ENCODE results near the gene TTC21A.
"Not testable (repeated sequence)": the region's sequence is repeated elsewhere in the genome, so short reads cannot be mapped to it uniquely, and the experiment has no call there.

TTC21A gene

GRCh38 chr3:39107388-39108199 is at the start of gene TTC21A, which contains the start of gene GORASP1:
TTC21A (plus strand) TSS chr3:39107680; CDS start chr3:39107838, 158 bp downstream.
GORASP1 (minus strand) TSS chr3:39107627; CDS start chr3:39107541, 86 bp downstream.
- DNase-seq (ENCODE audit: low read depth in 2 of 2) = peak; percentile 49 to 52

GRCh38 chr3:39061228-39061627 is 46.3 kb upstream of the TTC21A start:
- not testable (repeated sequence) for DNase-seq (ENCODE audit: low read depth in 2 of 2)

DNA sequence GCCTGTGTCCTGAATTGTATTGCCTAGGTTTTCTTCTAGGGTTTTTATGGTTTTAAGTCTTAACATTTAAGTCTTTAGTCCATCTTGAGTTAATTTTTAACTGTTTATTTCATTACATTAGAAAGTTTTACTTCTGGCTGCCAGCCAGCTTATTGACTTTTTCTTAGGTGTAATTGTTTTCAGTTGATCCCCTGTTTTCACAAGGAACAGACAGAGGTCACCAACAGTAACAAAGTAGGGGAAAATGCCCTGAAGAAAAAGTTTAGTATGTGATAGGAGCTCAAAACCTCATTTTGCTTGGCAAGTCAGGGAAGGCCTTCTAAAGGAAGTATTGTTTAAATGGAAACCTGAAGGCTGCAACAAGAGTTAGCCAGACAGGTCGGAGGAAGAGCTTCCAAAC is 45.3 kb upstream of the TTC21A start:
- DNase-seq (ENCODE audit: low read depth in 2 of 2) = no peak

DNA sequence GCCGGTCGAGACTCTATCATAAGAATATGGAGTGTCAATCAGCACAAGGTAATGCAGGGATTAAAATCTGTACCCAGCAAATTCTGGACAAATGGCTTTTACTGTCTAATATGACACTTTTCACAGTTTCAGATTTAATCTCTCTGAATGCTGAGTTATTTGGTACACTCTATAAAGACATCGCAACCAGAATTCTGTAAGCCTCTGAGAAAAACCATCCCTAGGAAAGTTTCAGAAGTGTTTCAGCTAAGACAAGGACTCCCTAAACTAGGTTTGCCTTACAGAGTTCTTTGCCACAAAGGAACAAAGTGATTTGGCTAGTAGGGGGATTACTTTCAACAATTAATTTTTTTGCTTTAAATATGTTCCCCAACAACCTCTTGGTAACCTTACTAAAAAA is 44.3 kb upstream of the TTC21A start:
- DNase-seq (ENCODE audit: low read depth in 2 of 2) = no peak

- DNase-seq (ENCODE audit: low read depth in 2 of 2) = no peak
Observed at GRCh38 chr3:39064646-39065045, 42.8 kb upstream of the TTC21A start.

DNA sequence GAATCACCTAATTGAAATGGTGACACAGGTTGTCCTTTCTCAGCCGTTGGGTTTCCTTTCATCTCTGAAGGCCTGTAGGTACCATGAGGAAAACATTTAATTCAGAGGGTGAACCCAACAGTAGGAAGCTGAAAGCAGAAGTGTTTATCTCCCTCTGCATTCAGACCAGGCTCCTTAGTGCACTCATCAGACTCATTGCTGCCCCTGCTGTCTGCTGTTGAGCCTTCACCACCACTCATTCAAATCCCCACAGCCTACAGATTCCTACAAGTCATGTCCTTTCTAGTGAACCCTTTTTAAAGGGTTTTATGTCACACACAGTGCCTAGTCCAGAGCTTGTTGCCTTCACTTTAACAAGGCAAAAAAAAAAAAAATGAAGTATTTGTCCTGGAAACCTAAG is 42.3 kb upstream of the TTC21A start:
- no peak for DNase-seq (ENCODE audit: low read depth in 2 of 2)

- DNase-seq (ENCODE audit: low read depth in 2 of 2) = no peak
Observed at GRCh38 chr3:39067286-39067685, 40.2 kb upstream of the TTC21A start.

GRCh38 chr3:39068556-39068955 is 38.9 kb upstream of the TTC21A start:
- DNase-seq (ENCODE audit: low read depth in 2 of 2) = no peak

GRCh38 chr3:39075910-39076309 is 31.6 kb upstream of the TTC21A start:
- DNase-seq (ENCODE audit: low read depth in 2 of 2) = no peak

DNA sequence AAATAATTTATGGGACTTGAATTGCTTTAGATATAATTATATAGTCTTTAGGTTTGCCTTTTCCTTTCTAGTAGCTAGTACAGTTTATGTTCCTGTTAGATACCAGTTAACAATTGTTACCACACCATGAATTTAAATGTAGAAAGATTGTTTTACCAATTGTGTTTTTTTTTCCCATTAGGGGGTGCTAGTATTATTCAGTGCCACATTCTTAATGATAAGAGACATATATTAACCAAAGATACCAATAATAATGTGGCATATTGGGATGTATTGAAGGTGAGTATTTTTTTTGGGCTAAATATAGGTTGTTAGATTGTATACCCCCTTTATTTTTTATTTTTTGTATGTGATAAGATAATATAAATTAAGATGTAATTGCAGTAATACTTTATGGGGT is 27.9 kb upstream of the TTC21A start:
- DNase-seq (ENCODE audit: low read depth in 2 of 2) = no peak

DNA sequence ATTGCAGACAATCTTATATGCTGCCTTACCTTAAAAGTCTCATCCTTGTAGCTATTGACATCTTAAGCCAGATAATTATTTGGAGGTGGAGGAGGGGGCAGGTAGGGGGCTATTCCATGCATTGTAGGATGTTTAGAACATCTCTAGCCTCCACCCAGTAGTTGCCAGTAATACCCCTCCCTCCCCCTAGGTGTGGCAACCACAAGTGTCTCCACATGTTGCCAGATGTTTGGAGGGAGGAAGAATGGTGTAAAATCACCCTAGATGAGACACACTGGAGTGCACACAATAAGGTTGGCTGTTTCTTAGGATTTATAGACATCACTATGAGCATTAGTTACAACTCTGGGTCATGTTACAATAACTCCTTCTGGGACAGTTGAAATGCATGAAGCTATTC is 27.5 kb upstream of the TTC21A start:
- DNase-seq (ENCODE audit: low read depth in 2 of 2) = no peak

GRCh38 chr3:39082666-39083313 is 24.7 kb upstream of the TTC21A start:
- DNase-seq (ENCODE audit: low read depth in 2 of 2) = no peak

GRCh38 chr3:39086144-39086543 is 21.3 kb upstream of the TTC21A start:
- no peak for DNase-seq (ENCODE audit: low read depth in 2 of 2)

GRCh38 chr3:39088456-39088855 is 19.0 kb upstream of the TTC21A start:
- no peak for DNase-seq (ENCODE audit: low read depth in 2 of 2)

- DNase-seq (ENCODE audit: low read depth in 2 of 2) = no peak
Observed at GRCh38 chr3:39088889-39089288, 18.6 kb upstream of the TTC21A start.

DNA sequence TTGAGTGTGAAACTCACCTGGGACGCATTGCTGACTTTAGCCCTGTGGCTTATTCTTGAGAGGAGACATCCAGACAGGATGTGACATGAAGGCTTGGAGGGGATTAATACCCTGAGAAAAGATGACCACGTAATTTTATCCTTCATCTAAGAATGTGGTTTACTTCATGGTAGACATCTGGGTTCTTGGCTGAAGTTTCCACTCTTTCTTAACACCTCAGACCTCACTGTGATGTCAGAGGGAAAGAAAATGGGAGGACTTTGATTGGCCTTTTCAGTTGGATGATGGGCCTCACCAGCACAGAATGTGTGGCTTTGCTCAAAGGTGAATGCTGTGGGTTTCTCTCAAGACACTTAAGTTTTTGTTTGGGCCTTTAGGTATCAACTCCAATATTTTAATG is 16.6 kb upstream of the TTC21A start:
- DNase-seq (ENCODE audit: low read depth in 2 of 2) = no peak

- DNase-seq (ENCODE audit: low read depth in 2 of 2) = no peak
Observed at GRCh38 chr3:39094851-39095677, 12.4 kb upstream of the TTC21A start.

GRCh38 chr3:39095778-39096177 is 11.7 kb upstream of the TTC21A start:
- DNase-seq (ENCODE audit: low read depth in 2 of 2) = no peak

GRCh38 chr3:39096775-39097174 is 10.7 kb upstream of the TTC21A start:
- no peak for DNase-seq (ENCODE audit: low read depth in 2 of 2)

DNA sequence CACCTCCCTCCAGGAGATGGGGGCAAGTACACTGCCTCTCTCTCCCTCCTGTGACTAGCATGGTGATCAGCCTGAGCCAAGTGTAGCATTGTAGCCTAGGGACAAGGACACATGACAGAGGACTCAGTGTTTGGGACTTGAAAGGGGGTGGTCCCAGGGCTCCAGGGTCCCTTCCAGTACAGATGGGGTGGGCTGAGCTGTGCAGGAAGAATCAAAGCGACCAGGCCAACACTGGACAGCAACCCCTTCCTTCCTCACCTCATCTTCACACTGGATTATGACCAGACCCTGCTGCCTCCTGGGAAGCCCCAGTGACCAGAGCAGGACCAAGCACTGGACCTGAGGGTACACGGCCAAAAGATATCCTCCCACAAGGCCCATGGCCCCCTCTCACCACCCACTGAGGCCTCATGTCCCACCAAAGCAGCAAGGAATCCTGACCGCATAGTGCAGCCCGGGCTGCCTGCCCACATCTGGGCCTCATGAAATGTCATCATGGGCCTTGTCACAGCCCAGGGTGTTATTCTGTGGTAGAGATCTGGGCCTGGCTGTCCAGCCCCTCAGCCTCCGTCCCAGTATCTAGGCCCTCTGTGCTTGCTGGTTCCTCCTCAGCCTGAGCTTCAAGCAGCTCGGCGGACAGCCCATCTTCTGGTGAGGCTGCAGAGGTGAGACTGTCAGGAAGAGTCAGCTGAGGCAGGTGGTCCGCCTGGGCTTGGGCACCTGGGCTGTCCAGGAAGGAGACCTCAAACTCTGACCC is 9.6 kb upstream of the TTC21A start:
- no peak for DNase-seq (ENCODE audit: low read depth in 2 of 2)

GRCh38 chr3:39098473-39099000 is 8.9 kb upstream of the TTC21A start:
- no peak for DNase-seq (ENCODE audit: low read depth in 2 of 2)

All from stimulated activated CD8-positive, alpha-beta memory T cell treated with anti-CD3 and anti-CD28 coated beads, Interleukin-2, amount 100 ng/mL, for 48 hours (primary cell).